ENCODE data around the gene SH3BP5L.
A peak's percentile ranks its signal among the peaks of the same experiment; 100 is the strongest.

The SH3BP5L gene

GRCh38 chr1:248851390-248851789, 25.7 kb upstream of the SH3BP5L start:
- no peak for DNase-seq (ENCODE audit: low read depth in 4 of 4, low spot score in 1 of 4)

GRCh38 chr1:248850536-248851251, 25.0 kb upstream of the SH3BP5L start:
- DNase-seq (ENCODE audit: low read depth in 4 of 4, low spot score in 1 of 4), result no peak

- DNase-seq (ENCODE audit: low read depth in 4 of 4, low spot score in 1 of 4), result no peak
Measured at GRCh38 chr1:248850124-248850523, 24.4 kb upstream of the SH3BP5L start.

GRCh38 chr1:248849637-248850036, 23.9 kb upstream of the SH3BP5L start:
- no peak for DNase-seq (ENCODE audit: low read depth in 4 of 4, low spot score in 1 of 4)

- DNase-seq (ENCODE audit: low read depth in 4 of 4, low spot score in 1 of 4), result no peak
Measured at GRCh38 chr1:248849152-248849551, 23.4 kb upstream of the SH3BP5L start.

GRCh38 chr1:248848602-248849001, 22.9 kb upstream of the SH3BP5L start:
- no peak for DNase-seq (ENCODE audit: low read depth in 4 of 4, low spot score in 1 of 4)

- no peak for DNase-seq (ENCODE audit: low read depth in 4 of 4, low spot score in 1 of 4)
Measured at GRCh38 chr1:248847956-248848561, 22.3 kb upstream of the SH3BP5L start.

- no peak for DNase-seq (ENCODE audit: low read depth in 4 of 4, low spot score in 1 of 4)
Measured at GRCh38 chr1:248847181-248847955, 21.7 kb upstream of the SH3BP5L start.

- DNase-seq (ENCODE audit: low read depth in 4 of 4, low spot score in 1 of 4), result no peak
Measured at GRCh38 chr1:248844526-248844925, 18.8 kb upstream of the SH3BP5L start.

- no peak for DNase-seq (ENCODE audit: low read depth in 4 of 4, low spot score in 1 of 4)
Measured at GRCh38 chr1:248843687-248844086, 18.0 kb upstream of the SH3BP5L start.

GRCh38 chr1:248842781-248843331, 17.1 kb upstream of the SH3BP5L start:
- DNase-seq (ENCODE audit: low read depth in 4 of 4, low spot score in 1 of 4), result no peak

- DNase-seq (ENCODE audit: low read depth in 4 of 4, low spot score in 1 of 4), result no peak
Measured at GRCh38 chr1:248841702-248842395, 16.1 kb upstream of the SH3BP5L start.

GRCh38 chr1:248840946-248841345, 15.2 kb upstream of the SH3BP5L start:
- no peak for DNase-seq (ENCODE audit: low read depth in 4 of 4, low spot score in 1 of 4)

- DNase-seq (ENCODE audit: low read depth in 4 of 4, low spot score in 1 of 4), result no peak
Measured at GRCh38 chr1:248839168-248839555, 13.4 kb upstream of the SH3BP5L start.

- peak; percentile 67 to 79 (median 76) for DNase-seq (ENCODE audit: low read depth in 4 of 4, low spot score in 1 of 4)
Measured at GRCh38 chr1:248838357-248839167, 12.8 kb upstream of the SH3BP5L start.

GRCh38 chr1:248837781-248838356, 12.2 kb upstream of the SH3BP5L start, which contains the start of gene ZNF672:
Gene ZNF672 (plus strand): TSS chr1:248838224. CDS start chr1:248847275, 9,051 bp downstream.
- DNase-seq (ENCODE audit: low read depth in 4 of 4, low spot score in 1 of 4), result peak; percentile 77 to 94 (median 84)

- no peak for DNase-seq (ENCODE audit: low read depth in 4 of 4, low spot score in 1 of 4)
Measured at GRCh38 chr1:248837045-248837780, 11.5 kb upstream of the SH3BP5L start.

- no peak for DNase-seq (ENCODE audit: low read depth in 4 of 4, low spot score in 1 of 4)
Measured at GRCh38 chr1:248834343-248834940, 8.7 kb upstream of the SH3BP5L start.

GRCh38 chr1:248831842-248832241, 6.1 kb upstream of the SH3BP5L start:
- DNase-seq (ENCODE audit: low read depth in 4 of 4, low spot score in 1 of 4), result no peak

Measured in stimulated activated CD4-positive, alpha-beta T cell treated with anti-CD3 and anti-CD28 coated beads, Interleukin-1b, Interleukin-23, amount 100 ng/mL, for 24 hours (primary cell).